A204.1 (cell line): Measurements from ENCODE around the gene CAPN15.

Experiments used
- FAIRE-seq: peaks from 2 replicates; lab custom pipeline; 2012; peaks lifted over from hg19 to GRCh38; lab: Jason Lieb, UNC

The CAPN15 gene

GRCh38 chr16:526181-527014, 1.1 kb upstream of the CAPN15 start:
- FAIRE-seq: no peak

- FAIRE-seq: no peak
Measured at GRCh38 chr16:528111-529011, 849 bp downstream of the CAPN15 start.

- no peak for FAIRE-seq
Measured at GRCh38 chr16:529012-529575, 1.6 kb downstream of the CAPN15 start.

GRCh38 chr16:530111-530817, 2.8 kb downstream of the CAPN15 start:
- no peak for FAIRE-seq

GRCh38 chr16:531494-532125, 4.1 kb downstream of the CAPN15 start:
- FAIRE-seq: no peak

- FAIRE-seq: no peak
Measured at GRCh38 chr16:533391-534123, 6.0 kb downstream of the CAPN15 start.

- no peak for FAIRE-seq
Measured at GRCh38 chr16:534135-534534, 6.6 kb downstream of the CAPN15 start.

- FAIRE-seq: no peak
Measured at GRCh38 chr16:534856-535445, 7.4 kb downstream of the CAPN15 start.

- no peak for FAIRE-seq
Measured at GRCh38 chr16:535446-536405, 8.2 kb downstream of the CAPN15 start.

GRCh38 chr16:536746-537145, 9.2 kb downstream of the CAPN15 start:
- FAIRE-seq: no peak

GRCh38 chr16:537415-538335, 10.2 kb downstream of the CAPN15 start:
- no peak for FAIRE-seq

GRCh38 chr16:539901-540530, 12.5 kb downstream of the CAPN15 start:
- no peak for FAIRE-seq

- FAIRE-seq: no peak
Measured at GRCh38 chr16:540645-541340, 13.3 kb downstream of the CAPN15 start.

GRCh38 chr16:543301-544164, 16.0 kb downstream of the CAPN15 start:
- FAIRE-seq: no peak

- no peak for FAIRE-seq
Measured at GRCh38 chr16:544517-544916, 17.0 kb downstream of the CAPN15 start.
